ENCODE measurements around the gene AGXT.

DNA sequence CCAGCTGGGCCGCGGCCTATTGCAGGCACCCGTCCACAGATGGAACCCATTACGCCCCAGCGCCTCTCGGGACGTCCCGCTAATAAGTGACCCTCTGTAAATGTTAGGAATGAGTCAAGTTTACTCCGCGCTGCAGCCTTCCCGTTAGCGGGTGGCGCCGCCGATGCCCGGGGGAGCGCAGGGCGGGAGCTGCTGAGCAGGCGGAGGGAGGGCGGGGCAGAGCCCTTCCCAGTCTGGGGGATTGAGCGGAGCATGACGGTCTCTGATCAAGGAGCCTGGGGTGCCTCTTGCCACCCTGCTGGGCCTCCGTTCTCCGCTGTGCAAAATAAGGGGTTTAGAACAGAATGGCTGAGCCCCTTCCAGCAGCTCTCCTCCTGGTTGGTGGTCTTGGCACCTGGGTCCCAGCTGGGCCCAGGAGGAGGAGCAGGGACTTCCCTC, 48.0 kb downstream of the AGXT start:
- TF ChIP-seq ELF4 (IDR thresholded peaks at IDR 0.05) (no peak), ARNT (IDR thresholded peaks at IDR 0.05) (no peak), FOXK2 (IDR thresholded peaks at IDR 0.05) (no peak), SP1 (IDR thresholded peaks at IDR 0.05) (no peak), BHLHE40 (IDR thresholded peaks at IDR 0.05; ENCODE audit: borderline replicate concordance) (no peak), SUZ12 (IDR thresholded peaks at IDR 0.05) (no peak), TARDBP (IDR thresholded peaks at IDR 0.05) (no peak), HDGF (IDR thresholded peaks at IDR 0.05; ENCODE audit: borderline replicate concordance) (no peak)

Measured in HEK293T (cell line).